ENCODE data around the gene BPIFB1. TPM values are rescaled to one million over a fixed set of nuclear protein-coding genes. Genes with fewer than 3 reads are reported as not detected.

The BPIFB1 gene
- total and polyA plus RNA-seq, 2 of the 13 experiments (the other 11 are each of a cell fraction or from before 2014, with no cell fraction given) = 0.82 to 4.4 TPM

- DNase-seq (ENCODE audit: low spot score) (no peak), ATAC-seq (no peak), FAIRE-seq (no peak)
- BruUV-seq (replicated peaks) = no TSS peak
- Histone ChIP-seq H3K27ac (ENCODE audit: extremely low read length, insufficient read depth, low read length) (no peak overlapping the region), H2AFZ (ENCODE audit: low read length) (no peak overlapping the region), H3K9ac (ENCODE audit: insufficient read depth, low read depth, low read length) (no peak overlapping the region), H3K36me3 (replicated peaks in 1 of 2; ENCODE audit: control insufficient read depth in 1 of 2, insufficient read depth in 2 of 2, low read length in 2 of 2) (no peaks in the 10 kb centered on the region), H3K4me1 (ENCODE audit: insufficient read depth, low read length) (no peaks in the 10 kb centered on the region), H3K9me3 (ENCODE audit: low read length) (no peaks in the 10 kb centered on the region), H3K27me3 (ENCODE audit: control insufficient read depth in 1 of 2, insufficient read depth in 2 of 2, low read length in 2 of 2) (no peaks in the 10 kb centered on the region), H3K79me2 (ENCODE audit: insufficient read depth, low read length) (no peaks in the 10 kb centered on the region), H4K20me1 (ENCODE audit: insufficient read depth, low read length) (no peaks in the 10 kb centered on the region), H3K4me2 (ENCODE audit: low read depth, low read length) (no peak overlapping the region), H3K4me3 (replicated peaks in 1 of 3; ENCODE audit: insufficient read depth in 1 of 3, low read depth in 2 of 3, low read length in 3 of 3) (no peak overlapping the region)
- TF ChIP-seq HNRNPUL1 (IDR thresholded peaks at IDR 0.05; ENCODE audit: low read depth, low read length) = no peak
- no peak for TF ChIP-seq ZBTB8A (CRISPR knock-in tag; IDR thresholded peaks at IDR 0.05; ENCODE audit: borderline replicate concordance, low read depth)
- no peak for TF ChIP-seq ISX (CRISPR knock-in tag; conservative IDR thresholded peaks at IDR 0.05)
- TF ChIP-seq DDIT3 (CRISPR knock-in tag; IDR thresholded peaks at IDR 0.05) = no peak
- ChIA-PET CTCF (ENCODE audit: low intra/inter-chr PET ratio, low total read pairs) (no interaction called here), POLR2A (no interaction called here)
- in situ Hi-C loops (cut with HindIII; ENCODE audit: extremely low pct_ligation_motif_present, low pct_unique_long_range_greater_than_20kb) (no loop called here), intact Hi-C loops (cut with micrococcal nuclease; ENCODE audit: unreplicated experiment) (no loop called here)
- WGBS (ENCODE audit: low lambda C conversion rate) = 41% methylated on average over 2 of the region's 2 CpGs
Measured at GRCh38 chr20:33250666-33251065, 32.3 kb upstream of the BPIFB1 start.

GRCh38 chr20:33251496-33251895, 31.5 kb upstream of the BPIFB1 start:
- FAIRE-seq (no peak), ATAC-seq (no peak), DNase-seq (ENCODE audit: low spot score) (no peak)
- Histone ChIP-seq H3K4me2 (ENCODE audit: low read depth, low read length) (no peak overlapping the region), H3K9me3 (ENCODE audit: low read length) (no peaks in the 10 kb centered on the region), H3K27ac (ENCODE audit: extremely low read length, insufficient read depth, low read length) (no peak overlapping the region), H2AFZ (ENCODE audit: low read length) (no peak overlapping the region), H3K27me3 (ENCODE audit: control insufficient read depth in 1 of 2, insufficient read depth in 2 of 2, low read length in 2 of 2) (no peaks in the 10 kb centered on the region), H3K36me3 (replicated peaks in 1 of 2; ENCODE audit: control insufficient read depth in 1 of 2, insufficient read depth in 2 of 2, low read length in 2 of 2) (no peaks in the 10 kb centered on the region), H3K79me2 (ENCODE audit: insufficient read depth, low read length) (no peaks in the 10 kb centered on the region), H4K20me1 (ENCODE audit: insufficient read depth, low read length) (no peaks in the 10 kb centered on the region), H3K4me1 (ENCODE audit: insufficient read depth, low read length) (no peaks in the 10 kb centered on the region), H3K4me3 (replicated peaks in 1 of 3; ENCODE audit: insufficient read depth in 1 of 3, low read depth in 2 of 3, low read length in 3 of 3) (no peak overlapping the region), H3K9ac (ENCODE audit: insufficient read depth, low read depth, low read length) (no peak overlapping the region)
- intact Hi-C loops (cut with micrococcal nuclease; ENCODE audit: unreplicated experiment) (no loop called here), in situ Hi-C loops (cut with HindIII; ENCODE audit: extremely low pct_ligation_motif_present, low pct_unique_long_range_greater_than_20kb) (no loop called here)
- 20% methylated on average over 3 of the region's 3 CpGs for WGBS (ENCODE audit: low lambda C conversion rate)
- ChIA-PET CTCF (ENCODE audit: low intra/inter-chr PET ratio, low total read pairs) (no interaction called here), POLR2A (no interaction called here)
- no TSS peak for BruUV-seq (replicated peaks)
- TF ChIP-seq ELF4 (CRISPR knock-in tag; IDR thresholded peaks at IDR 0.05; ENCODE audit: borderline replicate concordance) (no peak), RNF2 (conservative IDR thresholded peaks at IDR 0.05; ENCODE audit: low read depth) (no peak), ZNF138 (CRISPR knock-in tag; IDR thresholded peaks at IDR 0.05; ENCODE audit: low read depth) (no peak), ZNF513 (CRISPR knock-in tag; conservative IDR thresholded peaks at IDR 0.05) (no peak), SMAD9 (CRISPR knock-in tag; IDR thresholded peaks at IDR 0.05) (no peak), USF2 (IDR thresholded peaks at IDR 0.05; ENCODE audit: low read depth, low read length) (no peak), USF2 (CRISPR knock-in tag; IDR thresholded peaks at IDR 0.05; ENCODE audit: borderline replicate concordance) (no peak), ZSCAN29 (CRISPR knock-in tag; conservative IDR thresholded peaks at IDR 0.05) (no peak)

All from HepG2 (cell line).